HG02852 (cell line): ENCODE results near the gene C19orf81.

Source experiments
- ATAC-seq: cut with Tn5 transposase; IDR thresholded peaks from one replicate; pipeline ENCODE4 v1.9.1; 2021; ENCODE audit warnings: mild to moderate bottlenecking, moderate library complexity; ENCODE audit not compliant: unreplicated experiment

C19orf81 gene

DNA sequence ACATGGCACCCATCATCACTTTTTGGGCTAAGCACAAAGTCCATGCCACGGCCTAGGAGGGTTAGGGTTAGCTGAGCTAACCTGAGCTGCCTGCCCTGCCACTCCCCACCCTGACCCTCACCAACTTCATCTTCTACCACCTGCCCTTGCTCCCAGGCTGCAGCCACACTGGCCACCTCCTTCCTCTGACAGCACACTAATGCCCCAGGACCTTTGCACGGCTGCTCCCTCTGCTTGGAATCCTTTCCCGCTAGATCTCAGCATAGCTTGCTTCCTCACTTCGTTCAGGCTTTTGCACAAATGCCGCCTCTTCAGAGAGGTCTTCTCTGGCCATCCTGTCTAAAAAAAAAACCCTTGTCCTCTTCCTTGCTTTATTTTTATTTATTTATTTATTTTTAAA is 57.1 kb downstream of the C19orf81 start:
- no peak for ATAC-seq

DNA sequence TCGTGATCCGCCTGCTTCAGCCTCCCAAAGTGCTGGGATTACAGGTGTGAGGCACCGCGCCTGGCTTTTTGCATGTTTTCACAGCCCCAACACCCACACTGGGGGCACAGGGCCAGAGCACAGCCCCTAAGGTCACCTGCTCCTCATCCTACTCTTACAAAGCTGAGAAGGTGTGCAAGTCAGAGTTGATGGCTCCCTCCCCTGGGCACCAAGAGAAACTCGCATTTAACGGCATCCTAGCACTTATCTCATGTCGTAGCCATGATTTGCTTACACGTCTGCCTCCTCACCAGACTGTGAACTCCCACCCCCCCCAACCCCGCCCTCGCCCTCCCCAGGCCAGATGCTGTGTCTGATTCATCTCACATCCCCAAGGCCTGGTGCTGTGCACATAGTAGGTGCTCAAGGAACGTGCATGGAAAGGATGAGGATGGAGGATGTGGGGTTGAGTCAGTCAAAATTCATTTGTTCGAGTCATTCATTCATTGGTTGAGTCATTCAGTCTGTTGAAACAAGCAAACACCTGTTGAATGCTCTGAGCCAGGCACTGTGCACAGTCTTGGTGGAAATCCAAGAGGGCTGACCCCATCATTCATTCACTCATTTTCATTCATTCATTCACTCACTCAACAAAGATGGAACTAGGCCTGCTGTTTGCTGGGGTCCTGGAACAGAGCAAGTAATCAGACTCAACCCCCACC is 59.1 kb downstream of the C19orf81 start:
- ATAC-seq, result no peak
